Breast epithelium (tissue), 4 donors: ENCODE results near the gene YPEL1. TPM values are rescaled to one million over a fixed set of nuclear protein-coding genes. Genes with fewer than 3 reads are reported as not detected.

ENCODE experiments used
- DNase-seq, 2 donors: peaks; one replicate each; pipeline ENCODE4 v3.0.0-alpha.2; 2019; ENCODE audit warnings: low spot score in 2 of 2
- H3K27ac ChIP-seq, 2 donors: fragments of 200-600 bp; sonication (generic) in 1 of 2; one replicate each; pipeline ENCODE4 v1.5.1; 2016 to 2019; ENCODE audit warnings: mild to moderate bottlenecking in 1 of 2
- H3K27me3 ChIP-seq, 2 donors: fragments of 200-600 bp; sonication (generic) in 1 of 2; one replicate each; pipeline versions ENCODE4 v1.5.1 to v1.6.0; 2017 to 2019; ENCODE audit warnings: control low read depth in 1 of 2, mild to moderate bottlenecking in 1 of 2
- H3K36me3 ChIP-seq: fragments of 200-600 bp; one replicate; pipeline ENCODE4 v1.5.1; 2019
- H3K4me1 ChIP-seq, 2 donors: fragments of 200-600 bp; sonication (generic); one replicate each; pipeline ENCODE4 v1.5.1; 2016 to 2019; ENCODE audit warnings: control low read depth in 1 of 2
- H3K4me3 ChIP-seq, 3 donors: fragments of 200-600 bp; sonication (generic); 1 replicate in 2 of 3; 2 replicates in 1 of 3; pipeline ENCODE4 v1.5.1; 2016 to 2019; ENCODE audit warnings: mild to moderate bottlenecking in 3 of 3, moderate library complexity in 2 of 3
- H3K9me3 ChIP-seq, 2 donors: fragments of 200-600 bp; sonication (generic) in 1 of 2; one replicate each; pipeline ENCODE4 v1.5.1; 2016 to 2019; ENCODE audit warnings: control low read depth in 1 of 2
- POLR2A ChIP-seq: fragments of 450-650 bp; IDR thresholded peaks from one replicate; pipeline ENCODE4 v1.6.1; 2016; ENCODE audit warnings: antibody characterized with exemption, mild to moderate bottlenecking, moderate library complexity
- POLR2AphosphoS5 ChIP-seq, 3 donors: sonication (generic); formaldehyde crosslinking; IDR thresholded peaks; one replicate each; pipeline ENCODE4 v1.6.1; 2017; ENCODE audit warnings: antibody characterized with exemption in 3 of 3
- intact Hi-C: fragments of 100-400 bp; cut with DNase I; formaldehyde crosslinking; loops from one replicate; pipeline ENCODE4 v1.15.1; 2023; ENCODE audit warnings: low total_unique reads
- total RNA-seq, 3 donors: library from RNA; depleted of rRNA; stranded (reverse); fragments of >200 nt; gene quantifications; one replicate each; pipeline ENCODE4 v1.1.0, GENCODE V29; 2016
- TF ChIP-seq, protein P1 (sequence below), 3 donors: fragments of 450-650 bp; IDR thresholded peaks; one replicate each; pipeline ENCODE4 v1.5.1; 2016 to 2017; ENCODE audit warnings: antibody characterized with exemption in 3 of 3, mild to moderate bottlenecking in 3 of 3, moderate library complexity in 3 of 3

YPEL1 gene
- total RNA-seq, 3 donors from 2014 or later = 7.8 to 8.5 (median 7.9) TPM

DNA sequence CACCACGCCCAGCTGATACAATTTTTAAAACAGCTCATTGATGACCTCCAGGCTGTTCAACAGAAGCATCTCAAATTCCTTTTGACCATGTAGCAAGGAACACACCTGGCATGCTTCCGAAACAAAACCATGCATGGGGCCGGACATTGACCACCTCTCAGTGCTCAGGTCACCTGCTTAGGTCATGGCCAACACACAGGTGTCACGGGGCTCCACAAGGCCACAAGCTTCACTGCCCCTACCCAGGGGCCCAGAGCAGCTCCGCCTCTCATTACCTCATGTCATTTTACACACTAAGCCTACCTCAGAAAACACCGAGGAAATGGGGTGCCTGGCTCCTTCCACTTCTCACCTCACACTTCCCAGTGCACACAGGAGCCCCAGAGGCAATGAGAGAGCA, 26.6 kb downstream of the YPEL1 start:
- Histone ChIP-seq H3K9me3 (no peaks in the 10 kb centered on the region), H3K4me1 (no peaks in the 10 kb centered on the region), H3K27ac (no peak overlapping the region), H3K4me3 (no peak overlapping the region), H3K27me3 (no peaks in the 10 kb centered on the region), H3K36me3 (no peaks in the 10 kb centered on the region)
- no peak for DNase-seq
- TF ChIP-seq POLR2AphosphoS5 (IDR thresholded peaks at IDR 0.05) (no peak), POLR2A (no peak)
- TF ChIP-seq, protein P1, sequence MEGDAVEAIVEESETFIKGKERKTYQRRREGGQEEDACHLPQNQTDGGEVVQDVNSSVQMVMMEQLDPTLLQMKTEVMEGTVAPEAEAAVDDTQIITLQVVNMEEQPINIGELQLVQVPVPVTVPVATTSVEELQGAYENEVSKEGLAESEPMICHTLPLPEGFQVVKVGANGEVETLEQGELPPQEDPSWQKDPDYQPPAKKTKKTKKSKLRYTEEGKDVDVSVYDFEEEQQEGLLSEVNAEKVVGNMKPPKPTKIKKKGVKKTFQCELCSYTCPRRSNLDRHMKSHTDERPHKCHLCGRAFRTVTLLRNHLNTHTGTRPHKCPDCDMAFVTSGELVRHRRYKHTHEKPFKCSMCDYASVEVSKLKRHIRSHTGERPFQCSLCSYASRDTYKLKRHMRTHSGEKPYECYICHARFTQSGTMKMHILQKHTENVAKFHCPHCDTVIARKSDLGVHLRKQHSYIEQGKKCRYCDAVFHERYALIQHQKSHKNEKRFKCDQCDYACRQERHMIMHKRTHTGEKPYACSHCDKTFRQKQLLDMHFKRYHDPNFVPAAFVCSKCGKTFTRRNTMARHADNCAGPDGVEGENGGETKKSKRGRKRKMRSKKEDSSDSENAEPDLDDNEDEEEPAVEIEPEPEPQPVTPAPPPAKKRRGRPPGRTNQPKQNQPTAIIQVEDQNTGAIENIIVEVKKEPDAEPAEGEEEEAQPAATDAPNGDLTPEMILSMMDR (IDR thresholded peaks at IDR 0.05) = no peak
- intact Hi-C loops = no loop called here

DNA sequence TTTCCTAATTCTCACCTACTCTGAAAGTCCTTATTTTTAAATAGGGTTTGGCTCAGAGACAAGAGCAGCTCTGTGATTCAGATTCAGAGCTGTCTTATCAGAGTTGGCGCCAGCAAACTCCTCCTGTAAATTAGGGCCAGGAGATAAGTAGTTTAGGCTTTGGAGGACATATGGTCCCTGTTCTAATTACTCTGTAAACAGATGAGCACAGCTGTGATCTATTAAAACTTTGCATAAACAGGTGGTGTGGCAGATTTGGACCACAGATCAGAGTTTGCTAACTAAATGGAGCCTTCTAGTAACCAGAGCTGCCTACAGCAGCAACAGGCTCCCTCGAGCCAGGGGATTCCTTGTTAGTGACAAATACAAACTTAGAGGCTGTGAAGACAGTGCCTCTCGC, 27.9 kb downstream of the YPEL1 start:
- Histone ChIP-seq H3K27ac (no peak overlapping the region), H3K27me3 (no peaks in the 10 kb centered on the region), H3K36me3 (no peaks in the 10 kb centered on the region), H3K4me1 (no peaks in the 10 kb centered on the region), H3K9me3 (no peaks in the 10 kb centered on the region), H3K4me3 (no peak overlapping the region)
- intact Hi-C loops = no loop called here
- DNase-seq = no peak
- TF ChIP-seq, protein P1 (IDR thresholded peaks at IDR 0.05) = no peak
- no peak for TF ChIP-seq POLR2A
- TF ChIP-seq POLR2AphosphoS5 (IDR thresholded peaks at IDR 0.05) = no peak

DNA sequence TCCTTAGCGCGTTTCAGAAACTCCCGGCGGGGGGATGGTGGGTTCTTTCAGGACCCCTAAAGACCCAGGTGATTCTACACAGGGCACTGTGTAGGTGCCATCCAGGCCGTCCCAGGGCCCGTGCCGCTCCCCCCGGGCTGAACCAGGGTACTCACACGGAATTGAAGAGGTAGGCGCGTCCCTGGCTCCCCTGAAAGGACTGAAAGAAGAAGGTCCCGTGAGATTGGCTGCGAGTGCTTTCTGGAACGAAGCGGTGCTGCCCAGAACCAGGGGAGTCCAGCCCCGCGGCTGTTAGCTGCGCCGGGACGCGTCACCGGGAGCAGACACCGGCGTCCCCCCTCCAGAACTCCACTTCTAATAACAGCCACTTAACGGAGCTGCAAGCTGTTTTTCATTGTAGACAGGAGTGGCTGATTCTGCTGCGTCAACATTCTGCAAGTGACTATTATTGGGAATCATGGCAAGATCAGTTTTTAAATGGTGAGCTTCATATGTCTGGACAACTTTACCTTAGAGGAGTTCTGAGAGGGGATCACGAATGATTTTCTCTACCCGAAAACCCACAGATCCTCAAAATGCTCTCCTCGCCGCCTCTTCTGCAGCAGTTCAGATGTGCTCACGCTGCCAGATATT, 31.8 kb downstream of the YPEL1 start:
- Histone ChIP-seq H3K27me3 (no peaks in the 10 kb centered on the region), H3K4me3 (peak overlapping the region in 1 of 3 donors; percentile 31), H3K27ac (no peak overlapping the region), H3K4me1 (no peaks in the 10 kb centered on the region), H3K36me3 (no peaks in the 10 kb centered on the region), H3K9me3 (no peaks in the 10 kb centered on the region)
- DNase-seq = no peak
- TF ChIP-seq, protein P1 (IDR thresholded peaks at IDR 0.05) = no peak
- TF ChIP-seq POLR2A (no peak), POLR2AphosphoS5 (IDR thresholded peaks at IDR 0.05) (no peak)
- intact Hi-C loops = no loop called here

DNA sequence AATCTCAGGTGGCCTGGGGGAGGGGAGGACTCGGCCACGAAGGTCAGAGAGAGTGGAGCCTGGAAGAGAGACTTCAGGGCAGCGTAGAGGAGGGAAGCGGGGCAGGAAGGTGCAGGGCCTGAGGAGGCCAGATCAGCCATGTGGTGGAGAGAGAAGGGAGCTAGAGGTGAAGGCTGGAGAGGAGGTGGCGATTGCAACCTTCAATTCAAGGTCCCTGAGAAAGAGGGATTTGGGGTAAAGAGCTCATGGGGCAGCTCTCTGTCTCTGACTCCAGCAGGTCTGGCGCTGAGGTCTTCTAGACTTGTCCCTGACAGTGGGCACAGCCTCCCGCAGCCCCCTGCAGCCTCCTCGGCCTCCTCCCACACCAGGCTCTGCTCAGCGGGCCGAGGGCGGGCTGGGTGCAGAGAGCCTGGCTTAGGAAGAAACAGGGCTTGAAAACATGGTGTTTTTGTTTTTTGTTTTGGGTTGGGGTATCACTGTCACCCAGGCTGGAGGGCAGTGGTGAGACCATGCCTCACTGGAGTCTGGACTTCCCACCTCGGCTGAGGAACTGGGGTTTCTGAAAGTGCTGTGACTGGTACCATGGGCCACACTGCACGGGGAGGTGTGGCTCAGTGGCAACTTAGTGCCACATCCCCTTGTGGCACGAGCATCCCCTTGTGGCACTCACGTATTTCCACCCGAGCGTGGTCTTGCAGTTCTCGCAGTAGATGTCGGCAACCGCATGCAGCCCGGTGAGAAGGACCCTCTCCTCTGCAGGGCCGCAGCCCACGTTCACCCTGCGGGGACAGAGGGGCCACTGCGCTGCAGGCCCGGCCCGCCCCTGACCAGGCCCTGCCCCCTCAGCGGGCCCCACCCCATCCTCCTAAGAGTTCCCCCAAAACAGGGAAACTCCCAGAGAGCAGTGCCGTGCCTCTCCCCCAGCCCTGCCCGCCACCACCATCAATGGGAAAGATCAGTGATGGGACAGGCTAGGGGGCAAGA, 32.6 kb downstream of the YPEL1 start:
- Histone ChIP-seq H3K4me3 (no peak overlapping the region), H3K36me3 (no peaks in the 10 kb centered on the region), H3K27me3 (no peaks in the 10 kb centered on the region), H3K27ac (no peak overlapping the region), H3K4me1 (no peaks in the 10 kb centered on the region), H3K9me3 (no peaks in the 10 kb centered on the region)
- TF ChIP-seq, protein P1 (IDR thresholded peaks at IDR 0.05) = no peak
- TF ChIP-seq POLR2AphosphoS5 (IDR thresholded peaks at IDR 0.05) (no peak), POLR2A (no peak)
- intact Hi-C loops = no loop called here
- no peak for DNase-seq

DNA sequence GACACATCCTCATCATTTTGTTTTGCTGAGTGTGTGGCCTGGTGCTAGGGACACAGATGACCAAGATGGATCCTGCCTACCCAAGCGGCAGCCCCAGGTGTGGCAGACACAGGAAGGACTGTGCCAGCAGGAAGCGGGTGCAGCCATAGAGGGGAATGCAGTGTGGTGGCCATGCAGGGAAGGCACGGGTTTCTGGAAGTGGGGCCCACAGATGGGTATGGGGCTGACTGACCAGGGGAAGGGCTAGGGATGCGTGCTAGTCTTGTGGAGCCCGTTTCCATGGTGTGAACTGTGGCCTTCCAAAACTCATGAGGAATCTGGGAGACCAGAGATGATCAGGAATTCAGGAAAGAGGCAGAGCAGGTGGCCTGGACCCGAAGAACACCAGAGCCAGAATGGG, 33.5 kb downstream of the YPEL1 start:
- Histone ChIP-seq H3K4me3 (no peak overlapping the region), H3K36me3 (no peaks in the 10 kb centered on the region), H3K27ac (no peak overlapping the region), H3K9me3 (no peaks in the 10 kb centered on the region), H3K4me1 (no peaks in the 10 kb centered on the region), H3K27me3 (no peaks in the 10 kb centered on the region)
- intact Hi-C loops = no loop called here
- TF ChIP-seq POLR2AphosphoS5 (IDR thresholded peaks at IDR 0.05) = no peak
- no peak for TF ChIP-seq POLR2A
- TF ChIP-seq, protein P1 (IDR thresholded peaks at IDR 0.05) = no peak
- DNase-seq = no peak
